ENCODE results near the gene SEBOX. TPM values are rescaled to one million over a fixed set of nuclear protein-coding genes. Genes with fewer than 3 reads are reported as not detected.

The SEBOX gene
- total RNA-seq, 1 donor, result not detected

GRCh38 chr17:28326114-28326513 lies 38.9 kb downstream of the SEBOX start:
- no peaks in the 10 kb centered on the region for H3K4me1 ChIP-seq (ENCODE audit: insufficient read depth, low read length)
- H2AFZ ChIP-seq (ENCODE audit: low read length), result no peak overlapping the region
- no peaks in the 10 kb centered on the region for H3K27me3 ChIP-seq (ENCODE audit: insufficient read depth, low read length)
- no peaks in the 10 kb centered on the region for H3K9me3 ChIP-seq (ENCODE audit: low read depth, low read length)
- H3K36me3 ChIP-seq (ENCODE audit: insufficient read depth, low read length), result peaks cover 34% of the 10 kb centered on the region
- H3K4me3 ChIP-seq (ENCODE audit: insufficient read depth, low read length), result no peak overlapping the region
- peaks cover 5% of the 10 kb centered on the region for H4K20me1 ChIP-seq (ENCODE audit: insufficient read depth, low read length)
- H3K4me2 ChIP-seq (ENCODE audit: insufficient read depth, low read length), result no peak overlapping the region
- peaks cover 14% of the 10 kb centered on the region for H3K79me2 ChIP-seq (ENCODE audit: insufficient read depth, low read length)
- no peak for DNase-seq (ENCODE audit: insufficient read length, low spot score, missing footprints)
- H3K27ac ChIP-seq (ENCODE audit: low read depth, low read length), result no peak overlapping the region
- TF ChIP-seq CTCF (IDR thresholded peaks at IDR 0.05; ENCODE audit: extremely low read depth, low read depth, low read length), result no peak

DNA sequence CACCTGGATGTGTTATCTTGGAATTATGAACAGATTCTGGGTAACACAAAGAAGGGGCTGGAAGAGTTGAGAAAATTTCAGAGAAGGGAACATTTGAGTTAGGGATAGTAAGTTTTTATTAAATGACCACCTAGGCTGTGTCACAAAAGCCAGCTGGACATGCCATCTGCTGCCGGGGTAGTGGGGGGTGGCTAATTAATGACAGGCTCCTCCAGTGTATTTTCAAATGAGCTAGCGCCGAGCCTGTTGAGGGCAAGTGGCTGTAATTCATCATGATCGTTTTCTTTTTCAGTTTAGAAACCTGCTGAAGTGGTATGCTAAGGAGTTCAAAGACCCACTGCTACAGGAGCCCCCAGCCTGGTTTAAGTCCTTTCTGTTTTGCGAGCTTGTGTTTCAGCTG lies 39.8 kb downstream of the SEBOX start:
- H3K4me2 ChIP-seq (ENCODE audit: insufficient read depth, low read length), result no peak overlapping the region
- H3K4me3 ChIP-seq (ENCODE audit: insufficient read depth, low read length), result no peak overlapping the region
- TF ChIP-seq CTCF (IDR thresholded peaks at IDR 0.05; ENCODE audit: extremely low read depth, low read depth, low read length), result no peak
- peaks cover 2% of the 10 kb centered on the region for H3K4me1 ChIP-seq (ENCODE audit: insufficient read depth, low read length)
- H3K9me3 ChIP-seq (ENCODE audit: low read depth, low read length), result no peaks in the 10 kb centered on the region
- peak overlapping the region; percentile 10 for H2AFZ ChIP-seq (ENCODE audit: low read length)
- no peaks in the 10 kb centered on the region for H3K27me3 ChIP-seq (ENCODE audit: insufficient read depth, low read length)
- H4K20me1 ChIP-seq (ENCODE audit: insufficient read depth, low read length), result peaks cover 5% of the 10 kb centered on the region
- DNase-seq (ENCODE audit: insufficient read length, low spot score, missing footprints), result no peak
- no peak overlapping the region for H3K27ac ChIP-seq (ENCODE audit: low read depth, low read length)
- H3K79me2 ChIP-seq (ENCODE audit: insufficient read depth, low read length), result peaks cover 13% of the 10 kb centered on the region
- H3K36me3 ChIP-seq (ENCODE audit: insufficient read depth, low read length), result peaks cover 25% of the 10 kb centered on the region

GRCh38 chr17:28324781-28325180 lies 40.2 kb downstream of the SEBOX start:
- TF ChIP-seq CTCF (IDR thresholded peaks at IDR 0.05; ENCODE audit: extremely low read depth, low read depth, low read length), result no peak
- Histone ChIP-seq H4K20me1 (ENCODE audit: insufficient read depth, low read length) (peaks cover 5% of the 10 kb centered on the region), H3K36me3 (ENCODE audit: insufficient read depth, low read length) (peaks cover 25% of the 10 kb centered on the region), H3K4me1 (ENCODE audit: insufficient read depth, low read length) (peaks cover 6% of the 10 kb centered on the region), H3K79me2 (ENCODE audit: insufficient read depth, low read length) (peaks cover 17% of the 10 kb centered on the region), H2AFZ (ENCODE audit: low read length) (peak overlapping the region; percentile 10), H3K27ac (ENCODE audit: low read depth, low read length) (no peak overlapping the region), H3K9me3 (ENCODE audit: low read depth, low read length) (no peaks in the 10 kb centered on the region), H3K4me3 (ENCODE audit: insufficient read depth, low read length) (no peak overlapping the region), H3K4me2 (ENCODE audit: insufficient read depth, low read length) (no peak overlapping the region), H3K27me3 (ENCODE audit: insufficient read depth, low read length) (no peaks in the 10 kb centered on the region)
- DNase-seq (ENCODE audit: insufficient read length, low spot score, missing footprints), result no peak

- no peak for DNase-seq (ENCODE audit: insufficient read length, low spot score, missing footprints)
- TF ChIP-seq CTCF (IDR thresholded peaks at IDR 0.05; ENCODE audit: extremely low read depth, low read depth, low read length), result no peak
- no peak overlapping the region for H3K4me2 ChIP-seq (ENCODE audit: insufficient read depth, low read length)
- H3K9me3 ChIP-seq (ENCODE audit: low read depth, low read length), result no peaks in the 10 kb centered on the region
- peaks cover 20% of the 10 kb centered on the region for H3K79me2 ChIP-seq (ENCODE audit: insufficient read depth, low read length)
- no peak overlapping the region for H3K27ac ChIP-seq (ENCODE audit: low read depth, low read length)
- peaks cover 3% of the 10 kb centered on the region for H4K20me1 ChIP-seq (ENCODE audit: insufficient read depth, low read length)
- peaks cover 11% of the 10 kb centered on the region for H3K4me1 ChIP-seq (ENCODE audit: insufficient read depth, low read length)
- no peaks in the 10 kb centered on the region for H3K27me3 ChIP-seq (ENCODE audit: insufficient read depth, low read length)
- H3K36me3 ChIP-seq (ENCODE audit: insufficient read depth, low read length), result peaks cover 22% of the 10 kb centered on the region
- H2AFZ ChIP-seq (ENCODE audit: low read length), result no peak overlapping the region
- no peak overlapping the region for H3K4me3 ChIP-seq (ENCODE audit: insufficient read depth, low read length)
Observed at GRCh38 chr17:28324267-28324745, 40.7 kb downstream of the SEBOX start.

Measured in osteoblast (primary cell).